Activated B cell treated with CpG ODN at 0.5 μM for 24 hours (primary cell): ENCODE results near the gene CCDC159. TPM values are rescaled to one million over a fixed set of nuclear protein-coding genes. Genes with fewer than 3 reads are reported as not detected.

Source experiments
- ATAC-seq: fragments of 200-7000 bp; cut with Tn5 transposase; one replicate; pipeline ENCODE4 v1.10.0; 2021; ENCODE audit warnings: low read depth, mild to moderate bottlenecking, moderate library complexity
- CTCF ChIA-PET: fragments of 350-600 bp; sonication (Branson Sonifier 250); formaldehyde crosslinking; loops from one replicate; lab custom pipeline; 2021; ENCODE audit warnings: antibody characterized with exemption; lab: Charles Lee
- POLR2A ChIA-PET: fragments of 350-600 bp; sonication (Branson Sonifier 250); formaldehyde crosslinking; loops from one replicate; lab custom pipeline; 2021; ENCODE audit warnings: antibody characterized with exemption; lab: Charles Lee
- DNase-seq: peaks from one replicate; pipeline ENCODE4 v3.0.0; 2022
- H3K27ac Mint-ChIP-seq: one replicate; pipeline ENCODE4 v1.8.0; 2020; ENCODE audit warnings: mixed read lengths
- H3K27me3 Mint-ChIP-seq: one replicate; pipeline ENCODE4 v1.8.0; 2021; ENCODE audit warnings: mixed read lengths
- H3K36me3 Mint-ChIP-seq: one replicate; pipeline ENCODE4 v1.8.0; 2021; ENCODE audit warnings: low read depth, mixed read lengths
- H3K4me1 Mint-ChIP-seq: one replicate; pipeline ENCODE4 v1.8.0; 2021; ENCODE audit warnings: mixed read lengths
- H3K4me3 Mint-ChIP-seq: one replicate; pipeline ENCODE4 v1.8.0; 2020; ENCODE audit warnings: mild to moderate bottlenecking, mixed read lengths
- H3K9me3 Mint-ChIP-seq: one replicate; pipeline ENCODE4 v1.8.0; 2020; ENCODE audit warnings: mixed read lengths
- CTCF ChIP-seq: fragments of 200-600 bp; IDR thresholded peaks from one replicate; pipeline ENCODE4 v1.8.0; 2022; ENCODE audit warnings: antibody characterized with exemption, mild to moderate bottlenecking
- intact Hi-C: fragments of 100-400 bp; cut with micrococcal nuclease; formaldehyde crosslinking; loops from one replicate; pipeline ENCODE4 v1.15.1; 2024
- total RNA-seq: library from RNA; stranded (reverse); gene quantifications from 2 replicates; pipeline ENCODE4 v1.2.3, GENCODE V29; 2022

CCDC159 gene
- 27.6 and 32.1 TPM in 2 replicates for total RNA-seq

- Mint-ChIP-seq H3K27me3 (no peaks in the 10 kb centered on the region), H3K4me1 (peaks cover 30% of the 10 kb centered on the region), H3K27ac (peak within 1 kb of the TSS; percentile 93), H3K4me3 (peak within 1 kb of the TSS; percentile 98), H3K9me3 (no peaks in the 10 kb centered on the region), H3K36me3 (peaks cover 19% of the 10 kb centered on the region)
- peak; percentile 95 for ATAC-seq
- TF ChIP-seq CTCF: no peak
- intact Hi-C loops: loop anchor here (1.0 to 5.0 kb wide), 7 partner anchors 9 to 159 kb away; partner anchors contain the start of genes ODAD3, PLPPR2, PRKCSH and SWSAP1
- DNase-seq: peak; percentile 93
- CTCF ChIA-PET: interaction anchor here (0.6 to 1.2 kb wide), 6 partner anchors 9 to 220 kb away, joined by 3 to 4 read pairs (median 3); partner anchors contain the start of genes ODAD3 and SWSAP1
- POLR2A ChIA-PET: interaction anchor here (0.5 to 4.3 kb wide), 14 partner anchors 9 to 510 kb away, joined by 3 to 65 read pairs (median 3); partner anchors contain the start of genes ODAD3, SWSAP1 and TMED1
Observed at GRCh38 chr19:11346104-11346940, at the start of gene CCDC159, which contains the start of gene TMEM205. CCDC159 (plus strand) TSS chr19:11346519; CDS start chr19:11346607, 88 bp downstream. TMEM205 (minus strand) TSS chr19:11346268; CDS start chr19:11345619, 649 bp downstream.

- intact Hi-C loops: loop anchor here (10.0 kb wide), 1 partner anchor 285 kb away; no protein-coding TSS in a partner anchor
- no peak for TF ChIP-seq CTCF
- no peaks in the 10 kb centered on the region for H3K4me1 Mint-ChIP-seq
- H3K27ac Mint-ChIP-seq: no peak overlapping the region
- ChIA-PET CTCF (no interaction called here), POLR2A (no interaction called here)
- no peak for ATAC-seq
- H3K9me3 Mint-ChIP-seq: no peaks in the 10 kb centered on the region
- H3K27me3 Mint-ChIP-seq: peaks cover 5% of the 10 kb centered on the region
- DNase-seq: no peak
- no peak overlapping the region for H3K4me3 Mint-ChIP-seq
- H3K36me3 Mint-ChIP-seq: no peaks in the 10 kb centered on the region
Observed at GRCh38 chr19:11299946-11300810, 46.1 kb upstream of the CCDC159 start.

GRCh38 chr19:11300811-11301120 is 45.6 kb upstream of the CCDC159 start:
- no peaks in the 10 kb centered on the region for H3K9me3 Mint-ChIP-seq
- H3K36me3 Mint-ChIP-seq: no peaks in the 10 kb centered on the region
- ChIA-PET POLR2A (no interaction called here), CTCF (no interaction called here)
- no peak for TF ChIP-seq CTCF
- H3K4me3 Mint-ChIP-seq: no peak overlapping the region
- intact Hi-C loops: no loop called here
- no peak overlapping the region for H3K27ac Mint-ChIP-seq
- ATAC-seq: no peak
- H3K4me1 Mint-ChIP-seq: no peaks in the 10 kb centered on the region
- peaks cover 5% of the 10 kb centered on the region for H3K27me3 Mint-ChIP-seq
- DNase-seq: no peak

GRCh38 chr19:11304936-11305335 is 41.4 kb upstream of the CCDC159 start:
- intact Hi-C loops: no loop called here
- Mint-ChIP-seq H3K4me3 (no peak overlapping the region), H3K9me3 (no peaks in the 10 kb centered on the region), H3K27ac (no peak overlapping the region), H3K27me3 (peaks cover 9% of the 10 kb centered on the region), H3K36me3 (no peaks in the 10 kb centered on the region), H3K4me1 (no peaks in the 10 kb centered on the region)
- ChIA-PET POLR2A (no interaction called here), CTCF (interaction anchor here (1.4 kb wide), 1 partner anchor 11 kb away, joined by 3 read pairs; no protein-coding TSS in a partner anchor)
- DNase-seq (no peak), ATAC-seq (no peak)
- TF ChIP-seq CTCF: no peak
